ENCODE data around the gene KCTD16.

Gene KCTD16

GRCh38 chr5:144210655-144211054 is 40.0 kb downstream of the KCTD16 start:
- H4K20me1 ChIP-seq (ENCODE audit: insufficient read depth, low read length, poor library complexity, severe bottlenecking), result no peaks in the 10 kb centered on the region
- H3K9ac ChIP-seq (ENCODE audit: low read depth, low read length, poor library complexity, severe bottlenecking), result no peak overlapping the region
- no peak overlapping the region for H2AFZ ChIP-seq (ENCODE audit: low read length)
- no peaks in the 10 kb centered on the region for H3K9me2 ChIP-seq (replicated peaks; ENCODE audit: low read depth, low read length)
- TF ChIP-seq EZH2phosphoT487 (IDR thresholded peaks at IDR 0.05; ENCODE audit: borderline replicate concordance) (no peak), CTCF (conservative IDR thresholded peaks at IDR 0.05; ENCODE audit: low read length) (no peak)
- no peaks in the 10 kb centered on the region for H3K9me3 ChIP-seq (ENCODE audit: insufficient read depth, low read depth, low read length)
- no peak overlapping the region for H3K4me3 ChIP-seq (ENCODE audit: low read length, poor library complexity, severe bottlenecking)
- no peaks in the 10 kb centered on the region for H3F3A ChIP-seq (ENCODE audit: low read depth)
- no peaks in the 10 kb centered on the region for H3K27me3 ChIP-seq (ENCODE audit: insufficient read depth, low read length, poor library complexity, severe bottlenecking)
- H3K4me1 ChIP-seq (ENCODE audit: insufficient read depth, low read length, poor library complexity, severe bottlenecking), result peaks cover 6% of the 10 kb centered on the region
- no peaks in the 10 kb centered on the region for H3K79me2 ChIP-seq (ENCODE audit: insufficient read depth, low read length)
- H3K36me3 ChIP-seq (ENCODE audit: insufficient read depth, low read length), result no peaks in the 10 kb centered on the region
- H3K4me2 ChIP-seq (ENCODE audit: low read depth, low read length, poor library complexity, severe bottlenecking), result no peak overlapping the region

- Histone ChIP-seq H3K4me2 (ENCODE audit: low read depth, low read length, poor library complexity, severe bottlenecking) (no peak overlapping the region), H2AFZ (ENCODE audit: low read length) (no peak overlapping the region), H3K4me1 (ENCODE audit: insufficient read depth, low read length, poor library complexity, severe bottlenecking) (no peaks in the 10 kb centered on the region), H3K9ac (ENCODE audit: low read depth, low read length, poor library complexity, severe bottlenecking) (no peak overlapping the region), H3K4me3 (ENCODE audit: low read length, poor library complexity, severe bottlenecking) (no peak overlapping the region), H3K9me3 (ENCODE audit: insufficient read depth, low read depth, low read length) (no peaks in the 10 kb centered on the region), H3K79me2 (ENCODE audit: insufficient read depth, low read length) (no peaks in the 10 kb centered on the region), H4K20me1 (ENCODE audit: insufficient read depth, low read length, poor library complexity, severe bottlenecking) (no peaks in the 10 kb centered on the region), H3K36me3 (ENCODE audit: insufficient read depth, low read length) (no peaks in the 10 kb centered on the region), H3K9me2 (replicated peaks; ENCODE audit: low read depth, low read length) (no peaks in the 10 kb centered on the region), H3F3A (ENCODE audit: low read depth) (no peaks in the 10 kb centered on the region), H3K27me3 (ENCODE audit: insufficient read depth, low read length, poor library complexity, severe bottlenecking) (no peaks in the 10 kb centered on the region)
- TF ChIP-seq EZH2phosphoT487 (IDR thresholded peaks at IDR 0.05; ENCODE audit: borderline replicate concordance) (no peak), CTCF (conservative IDR thresholded peaks at IDR 0.05; ENCODE audit: low read length) (no peak)
Measured at GRCh38 chr5:144219869-144220268, 49.2 kb downstream of the KCTD16 start.

- no peak overlapping the region for H3K4me2 ChIP-seq (ENCODE audit: low read depth, low read length, poor library complexity, severe bottlenecking)
- no peaks in the 10 kb centered on the region for H3F3A ChIP-seq (ENCODE audit: low read depth)
- H3K36me3 ChIP-seq (ENCODE audit: insufficient read depth, low read length), result no peaks in the 10 kb centered on the region
- no peaks in the 10 kb centered on the region for H4K20me1 ChIP-seq (ENCODE audit: insufficient read depth, low read length, poor library complexity, severe bottlenecking)
- no peaks in the 10 kb centered on the region for H3K9me2 ChIP-seq (replicated peaks; ENCODE audit: low read depth, low read length)
- H3K79me2 ChIP-seq (ENCODE audit: insufficient read depth, low read length), result no peaks in the 10 kb centered on the region
- no peak overlapping the region for H2AFZ ChIP-seq (ENCODE audit: low read length)
- peaks cover 4% of the 10 kb centered on the region for H3K4me1 ChIP-seq (ENCODE audit: insufficient read depth, low read length, poor library complexity, severe bottlenecking)
- H3K4me3 ChIP-seq (ENCODE audit: low read length, poor library complexity, severe bottlenecking), result no peak overlapping the region
- no peak overlapping the region for H3K9ac ChIP-seq (ENCODE audit: low read depth, low read length, poor library complexity, severe bottlenecking)
- H3K9me3 ChIP-seq (ENCODE audit: insufficient read depth, low read depth, low read length), result no peaks in the 10 kb centered on the region
- TF ChIP-seq EZH2phosphoT487 (IDR thresholded peaks at IDR 0.05; ENCODE audit: borderline replicate concordance) (no peak), CTCF (conservative IDR thresholded peaks at IDR 0.05; ENCODE audit: low read length) (no peak)
- no peaks in the 10 kb centered on the region for H3K27me3 ChIP-seq (ENCODE audit: insufficient read depth, low read length, poor library complexity, severe bottlenecking)
Measured at GRCh38 chr5:144227363-144227999, 56.8 kb downstream of the KCTD16 start.

Data from Loucy (cell line).